ENCODE results near the gene CD300A.

GRCh38 chr17:74417178-74418045, 49.0 kb upstream of the CD300A start:
- TF ChIP-seq POLR2A (IDR thresholded peaks at IDR 0.05; ENCODE audit: low read depth) (no peak), CTCF (IDR thresholded peaks at IDR 0.05) (no peak), EP300 (IDR thresholded peaks at IDR 0.05) (no peak), POLR2AphosphoS5 (IDR thresholded peaks at IDR 0.05) (no peak)

All from esophagus muscularis mucosa (tissue), 4 donors.